ENCODE results near the gene FZR1.

Gene FZR1

DNA sequence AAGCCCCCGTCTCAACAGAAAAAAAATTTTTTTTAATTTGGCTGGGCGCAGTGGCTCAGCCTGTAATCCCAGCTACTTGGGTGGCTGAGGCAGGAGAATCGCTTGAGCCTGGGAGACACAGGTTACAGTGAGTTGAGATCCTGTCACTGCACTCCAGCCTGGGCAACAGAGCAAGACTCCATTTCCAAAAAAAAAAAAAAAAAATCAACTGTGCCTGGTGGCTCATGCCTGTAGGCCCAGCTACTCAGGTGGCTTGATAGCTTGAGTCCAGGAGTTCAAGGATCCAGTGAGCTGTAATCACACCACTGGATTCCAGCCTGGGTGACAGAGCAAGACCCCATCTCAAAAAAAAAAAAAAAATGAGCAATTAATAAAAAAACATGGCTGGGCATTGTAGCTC is 4.3 kb upstream of the FZR1 start:
- Histone ChIP-seq H3K79me2 (ENCODE audit: insufficient read depth, low read length) (peaks cover 49% of the 10 kb centered on the region), H3K4me3 (ENCODE audit: low read depth in 1 of 2, low read length in 2 of 2) (no peak overlapping the region), H3K9ac (ENCODE audit: low read depth, low read length) (no peak overlapping the region), H3K9me3 (ENCODE audit: insufficient read depth, low read length, severe bottlenecking) (no peaks in the 10 kb centered on the region), H3K36me3 (ENCODE audit: insufficient read depth, low read length) (peaks cover 14% of the 10 kb centered on the region), H3K27ac (ENCODE audit: low read length) (no peak overlapping the region), H3K27me3 (ENCODE audit: insufficient read depth, low read length, poor library complexity) (no peaks in the 10 kb centered on the region), H3K4me2 (ENCODE audit: insufficient read depth, low read length) (no peak overlapping the region), H2AFZ (ENCODE audit: low read depth, low read length) (no peak overlapping the region), H4K20me1 (ENCODE audit: insufficient read depth, low read length) (peaks cover 7% of the 10 kb centered on the region; the same call in 1 of the 2 replicates), H3K4me1 (ENCODE audit: insufficient read depth, low read length) (peaks cover 50% of the 10 kb centered on the region)
- no peak for TF ChIP-seq EZH2 (IDR thresholded peaks at IDR 0.05; ENCODE audit: borderline replicate concordance, low read depth, low read length, severe bottlenecking)
- TF ChIP-seq, protein P1, sequence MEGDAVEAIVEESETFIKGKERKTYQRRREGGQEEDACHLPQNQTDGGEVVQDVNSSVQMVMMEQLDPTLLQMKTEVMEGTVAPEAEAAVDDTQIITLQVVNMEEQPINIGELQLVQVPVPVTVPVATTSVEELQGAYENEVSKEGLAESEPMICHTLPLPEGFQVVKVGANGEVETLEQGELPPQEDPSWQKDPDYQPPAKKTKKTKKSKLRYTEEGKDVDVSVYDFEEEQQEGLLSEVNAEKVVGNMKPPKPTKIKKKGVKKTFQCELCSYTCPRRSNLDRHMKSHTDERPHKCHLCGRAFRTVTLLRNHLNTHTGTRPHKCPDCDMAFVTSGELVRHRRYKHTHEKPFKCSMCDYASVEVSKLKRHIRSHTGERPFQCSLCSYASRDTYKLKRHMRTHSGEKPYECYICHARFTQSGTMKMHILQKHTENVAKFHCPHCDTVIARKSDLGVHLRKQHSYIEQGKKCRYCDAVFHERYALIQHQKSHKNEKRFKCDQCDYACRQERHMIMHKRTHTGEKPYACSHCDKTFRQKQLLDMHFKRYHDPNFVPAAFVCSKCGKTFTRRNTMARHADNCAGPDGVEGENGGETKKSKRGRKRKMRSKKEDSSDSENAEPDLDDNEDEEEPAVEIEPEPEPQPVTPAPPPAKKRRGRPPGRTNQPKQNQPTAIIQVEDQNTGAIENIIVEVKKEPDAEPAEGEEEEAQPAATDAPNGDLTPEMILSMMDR (IDR thresholded peaks at IDR 0.05; ENCODE audit: borderline replicate concordance, extremely low read depth, low read length, poor library complexity, severe bottlenecking) = no peak
- ATAC-seq (ENCODE audit: insufficient read depth, low read depth) (no peak), DNase-seq (no peak)

DNA sequence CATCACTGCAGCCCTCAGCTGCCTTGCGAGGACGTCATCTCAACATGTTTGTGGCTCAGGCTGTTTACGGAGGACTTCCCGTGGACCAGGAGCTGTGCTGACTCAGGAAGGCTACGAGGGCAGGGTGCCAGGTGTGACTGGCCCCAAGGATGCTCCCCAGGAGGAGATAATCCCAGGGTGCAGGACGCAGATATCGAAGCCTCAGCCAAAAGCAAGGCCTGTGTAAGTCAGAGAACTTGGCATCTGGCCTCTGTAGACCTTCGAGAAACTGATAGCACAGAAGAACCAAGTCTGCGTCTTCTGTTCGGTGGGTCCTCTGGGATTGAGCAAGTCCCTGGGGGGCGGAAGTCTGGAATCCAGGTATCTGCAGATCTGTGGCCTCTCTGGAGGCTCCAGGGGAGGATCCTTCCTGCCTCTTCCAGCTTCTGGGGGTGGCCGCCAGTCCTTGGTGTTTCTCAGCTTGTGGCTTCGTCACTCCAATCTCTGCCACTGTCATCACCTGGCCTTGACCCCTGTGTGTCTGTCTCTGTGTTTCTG is 3.0 kb upstream of the FZR1 start:
- ATAC-seq (ENCODE audit: insufficient read depth, low read depth) = no peak
- Histone ChIP-seq H4K20me1 (ENCODE audit: insufficient read depth, low read length) (peaks cover 9% of the 10 kb centered on the region), H3K4me3 (ENCODE audit: low read depth in 1 of 2, low read length in 2 of 2) (no peak overlapping the region), H3K79me2 (ENCODE audit: insufficient read depth, low read length) (peaks cover 49% of the 10 kb centered on the region), H3K9ac (ENCODE audit: low read depth, low read length) (no peak overlapping the region), H3K4me1 (ENCODE audit: insufficient read depth, low read length) (peaks cover 49% of the 10 kb centered on the region), H3K27ac (ENCODE audit: low read length) (no peak overlapping the region), H3K9me3 (ENCODE audit: insufficient read depth, low read length, severe bottlenecking) (no peaks in the 10 kb centered on the region), H2AFZ (ENCODE audit: low read depth, low read length) (no peak overlapping the region), H3K27me3 (ENCODE audit: insufficient read depth, low read length, poor library complexity) (no peaks in the 10 kb centered on the region), H3K4me2 (ENCODE audit: insufficient read depth, low read length) (no peak overlapping the region), H3K36me3 (ENCODE audit: insufficient read depth, low read length) (peaks cover 9% of the 10 kb centered on the region; the same call in 1 of the 2 replicates)
- TF ChIP-seq, protein P1 (IDR thresholded peaks at IDR 0.05; ENCODE audit: borderline replicate concordance, extremely low read depth, low read length, poor library complexity, severe bottlenecking) = no peak
- no peak for TF ChIP-seq EZH2 (IDR thresholded peaks at IDR 0.05; ENCODE audit: borderline replicate concordance, low read depth, low read length, severe bottlenecking)
- DNase-seq = no peak

DNA sequence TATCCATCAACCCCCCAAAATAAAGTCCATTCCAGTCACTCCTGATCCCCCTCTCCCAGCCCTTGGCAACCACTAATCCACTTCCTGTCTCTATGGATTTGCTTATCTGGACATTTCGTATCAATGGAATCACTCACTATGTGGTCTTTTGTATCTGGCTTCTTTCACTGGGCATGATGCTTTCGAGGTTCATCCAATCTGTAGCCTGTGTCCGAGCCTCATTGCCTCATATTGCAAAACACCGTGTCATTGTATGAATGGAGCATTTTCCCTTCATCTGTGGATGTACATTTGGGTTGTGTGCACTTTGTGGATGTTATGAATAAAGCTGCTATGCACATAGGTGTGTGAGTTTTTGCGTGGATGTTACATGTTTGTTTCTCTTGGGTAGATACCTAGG is 1.4 kb upstream of the FZR1 start:
- Histone ChIP-seq H3K9me3 (ENCODE audit: insufficient read depth, low read length, severe bottlenecking) (no peaks in the 10 kb centered on the region), H3K4me1 (ENCODE audit: insufficient read depth, low read length) (peaks cover 48% of the 10 kb centered on the region), H3K27ac (ENCODE audit: low read length) (peak overlapping the region; percentile 55), H3K4me2 (ENCODE audit: insufficient read depth, low read length) (peak overlapping the region; percentile 88), H4K20me1 (ENCODE audit: insufficient read depth, low read length) (peaks cover 25% of the 10 kb centered on the region), H3K9ac (ENCODE audit: low read depth, low read length) (peak overlapping the region; percentile 87), H3K4me3 (ENCODE audit: low read depth in 1 of 2, low read length in 2 of 2) (peak overlapping the region in 1 of 2 experiments; percentile 81; a peak in 2 of 4 replicates), H3K79me2 (ENCODE audit: insufficient read depth, low read length) (peaks cover 49% of the 10 kb centered on the region), H2AFZ (ENCODE audit: low read depth, low read length) (0 out of 2 replicates have a peak overlapping the region, but pooled peaks have one; percentile 24), H3K27me3 (ENCODE audit: insufficient read depth, low read length, poor library complexity) (no peaks in the 10 kb centered on the region), H3K36me3 (ENCODE audit: insufficient read depth, low read length) (peaks cover 20% of the 10 kb centered on the region)
- no peak for TF ChIP-seq EZH2 (IDR thresholded peaks at IDR 0.05; ENCODE audit: borderline replicate concordance, low read depth, low read length, severe bottlenecking)
- TF ChIP-seq, protein P1 (IDR thresholded peaks at IDR 0.05; ENCODE audit: borderline replicate concordance, extremely low read depth, low read length, poor library complexity, severe bottlenecking) = no peak
- DNase-seq (no peak), ATAC-seq (ENCODE audit: insufficient read depth, low read depth) (no peak)

All from DND-41 (cell line).